HG02870 (cell line): Measurements from ENCODE around the gene TIMMDC1.
"Not testable (repeated sequence)": the region's sequence is repeated elsewhere in the genome, so short reads cannot be mapped to it uniquely, and the experiment has no call there.

Source experiments
- ATAC-seq: cut with Tn5 transposase; IDR thresholded peaks from one replicate; pipeline ENCODE4 v1.9.1; 2021; ENCODE audit warnings: mild to moderate bottlenecking, moderate library complexity; ENCODE audit not compliant: unreplicated experiment

Gene TIMMDC1

GRCh38 chr3:119508172-119508845 lies 10.0 kb downstream of the TIMMDC1 start:
- ATAC-seq, result peak; percentile 69

GRCh38 chr3:119510690-119511089 lies 12.3 kb downstream of the TIMMDC1 start:
- no peak for ATAC-seq

GRCh38 chr3:119514637-119515036 lies 16.3 kb downstream of the TIMMDC1 start:
- no peak for ATAC-seq

- no peak for ATAC-seq
Measured at GRCh38 chr3:119517112-119517511, 18.8 kb downstream of the TIMMDC1 start.

- ATAC-seq, result no peak
Measured at GRCh38 chr3:119518026-119518425, 19.7 kb downstream of the TIMMDC1 start.

- ATAC-seq, result no peak
Measured at GRCh38 chr3:119524931-119525662, 26.8 kb downstream of the TIMMDC1 start.

GRCh38 chr3:119527714-119528113 lies 29.4 kb downstream of the TIMMDC1 start:
- no peak for ATAC-seq

GRCh38 chr3:119529883-119530282 lies 31.5 kb downstream of the TIMMDC1 start:
- no peak for ATAC-seq

- ATAC-seq, result no peak
Measured at GRCh38 chr3:119530456-119530855, 32.1 kb downstream of the TIMMDC1 start.

GRCh38 chr3:119531151-119531550 lies 32.8 kb downstream of the TIMMDC1 start:
- ATAC-seq, result no peak

GRCh38 chr3:119534296-119534695 lies 35.9 kb downstream of the TIMMDC1 start:
- no peak for ATAC-seq

GRCh38 chr3:119536757-119537156 lies 38.4 kb downstream of the TIMMDC1 start:
- no peak for ATAC-seq

GRCh38 chr3:119538772-119539171 lies 40.4 kb downstream of the TIMMDC1 start:
- ATAC-seq, result peak; percentile 37

- ATAC-seq, result peak; percentile 41
Measured at GRCh38 chr3:119541547-119541946, 43.2 kb downstream of the TIMMDC1 start.

GRCh38 chr3:119542168-119542767 lies 43.9 kb downstream of the TIMMDC1 start:
- ATAC-seq, result no peak

- ATAC-seq, result no peak
Measured at GRCh38 chr3:119543147-119543546, 44.8 kb downstream of the TIMMDC1 start.

GRCh38 chr3:119547227-119547626 lies 48.9 kb downstream of the TIMMDC1 start:
- no peak for ATAC-seq

- no peak for ATAC-seq
Measured at GRCh38 chr3:119548341-119548740, 50.0 kb downstream of the TIMMDC1 start.

- ATAC-seq, result peak; percentile 39
Measured at GRCh38 chr3:119550192-119550910, 52.0 kb downstream of the TIMMDC1 start.

GRCh38 chr3:119551598-119551997 lies 53.3 kb downstream of the TIMMDC1 start:
- ATAC-seq, result no peak

GRCh38 chr3:119552928-119553327 lies 54.6 kb downstream of the TIMMDC1 start:
- not testable (repeated sequence) for ATAC-seq
